Endodermal cell (in vitro differentiated cells): ENCODE results near the gene MYO18B. TPM values are rescaled to one million over a fixed set of nuclear protein-coding genes. Genes with fewer than 3 reads are reported as not detected.

Experiments
- DNase-seq: peaks from one replicate; pipeline ENCODE4 v3.0.0-alpha.2; 2017
- H3K27ac ChIP-seq: 2 replicates; pipeline ENCODE4 v1.5.1; 2013; ENCODE audit warnings: mild to moderate bottlenecking, low read depth, low read length, moderate library complexity
- H3K27me3 ChIP-seq: 2 replicates; pipeline ENCODE4 v1.6.1; 2013; ENCODE audit warnings: mild to moderate bottlenecking, low read length, moderate library complexity; ENCODE audit not compliant: insufficient read depth, control insufficient read depth, poor library complexity, severe bottlenecking
- H3K36me3 ChIP-seq: 2 replicates; pipeline ENCODE4 v1.7.0; 2013; ENCODE audit warnings: mild to moderate bottlenecking, low read length, moderate library complexity; ENCODE audit not compliant: control insufficient read depth, insufficient read depth
- H3K4me1 ChIP-seq: one replicate; pipeline ENCODE4 v1.7.0; 2013; ENCODE audit warnings: low read length; ENCODE audit not compliant: control insufficient read depth, insufficient read depth
- H3K4me3 ChIP-seq: 2 replicates; pipeline ENCODE4 v1.5.1; 2013; ENCODE audit warnings: mild to moderate bottlenecking, low read length, moderate library complexity
- H3K9ac ChIP-seq: 2 replicates; pipeline ENCODE4 v1.6.1; 2013; ENCODE audit warnings: mild to moderate bottlenecking, low read length, moderate library complexity; ENCODE audit not compliant: poor library complexity, severe bottlenecking; ENCODE audit errors: extremely low read depth
- H3K9me3 ChIP-seq: 2 replicates; pipeline ENCODE4 v1.6.1; 2013; ENCODE audit warnings: mild to moderate bottlenecking, low read length, moderate library complexity; ENCODE audit not compliant: control insufficient read depth
- H3K27ac Mint-ChIP-seq: 2 replicates; pipeline ENCODE4 v1.8.0; 2020; ENCODE audit warnings: mixed read lengths
- H3K27me3 Mint-ChIP-seq: 2 replicates; pipeline ENCODE4 v1.8.0; 2021; ENCODE audit warnings: mild to moderate bottlenecking, mixed read lengths; ENCODE audit not compliant: insufficient read depth
- H3K36me3 Mint-ChIP-seq: 2 replicates; pipeline ENCODE4 v1.8.0; 2020; ENCODE audit warnings: low read depth, mixed read lengths
- H3K4me1 Mint-ChIP-seq: 2 replicates; pipeline ENCODE4 v1.8.0; 2020; ENCODE audit warnings: mixed read lengths
- H3K4me3 Mint-ChIP-seq: 2 replicates; pipeline ENCODE4 v1.8.0; 2020; ENCODE audit warnings: mild to moderate bottlenecking, moderate library complexity, mixed read lengths
- H3K9me3 Mint-ChIP-seq: 2 replicates; pipeline ENCODE4 v1.8.0; 2020; ENCODE audit warnings: mild to moderate bottlenecking, mixed read lengths
- WGBS, 2 experiments: methylation state at CpG; one replicate each; pipeline versions ENCODE4 v1.1.5 to v1.1.7; 2013; ENCODE audit warnings: missing lambda C conversion rate in 2 of 2, mixed read lengths in 1 of 2; ENCODE audit not compliant: insufficient coverage in 1 of 2, insufficient read length in 1 of 2; 5-methylcytosine and 5-hydroxymethylcytosine counted together
- total RNA-seq, 2 donors: library from RNA; stranded (reverse); fragmentation: NEBNext Ultra II Directional in 1 of 2; extraction: Animal tissue kit (Norgen Biotek cat#: 25700) in 1 of 2; gene quantifications; 2 replicates in 1 of 2; 3 replicates in 1 of 2; pipeline ENCODE4 v1.2.1, GENCODE V29; 2021
- TF ChIP-seq, protein P1 (sequence below): fragments of 200-600 bp; sonication (generic); conservative IDR thresholded peaks from 2 replicates; pipeline ENCODE4 v1.5.0; 2021; ENCODE audit warnings: antibody characterized with exemption, mild to moderate bottlenecking

The MYO18B gene
- total RNA-seq, 2 donors from 2014 or later, result 0.77 to 0.84 TPM

DNA sequence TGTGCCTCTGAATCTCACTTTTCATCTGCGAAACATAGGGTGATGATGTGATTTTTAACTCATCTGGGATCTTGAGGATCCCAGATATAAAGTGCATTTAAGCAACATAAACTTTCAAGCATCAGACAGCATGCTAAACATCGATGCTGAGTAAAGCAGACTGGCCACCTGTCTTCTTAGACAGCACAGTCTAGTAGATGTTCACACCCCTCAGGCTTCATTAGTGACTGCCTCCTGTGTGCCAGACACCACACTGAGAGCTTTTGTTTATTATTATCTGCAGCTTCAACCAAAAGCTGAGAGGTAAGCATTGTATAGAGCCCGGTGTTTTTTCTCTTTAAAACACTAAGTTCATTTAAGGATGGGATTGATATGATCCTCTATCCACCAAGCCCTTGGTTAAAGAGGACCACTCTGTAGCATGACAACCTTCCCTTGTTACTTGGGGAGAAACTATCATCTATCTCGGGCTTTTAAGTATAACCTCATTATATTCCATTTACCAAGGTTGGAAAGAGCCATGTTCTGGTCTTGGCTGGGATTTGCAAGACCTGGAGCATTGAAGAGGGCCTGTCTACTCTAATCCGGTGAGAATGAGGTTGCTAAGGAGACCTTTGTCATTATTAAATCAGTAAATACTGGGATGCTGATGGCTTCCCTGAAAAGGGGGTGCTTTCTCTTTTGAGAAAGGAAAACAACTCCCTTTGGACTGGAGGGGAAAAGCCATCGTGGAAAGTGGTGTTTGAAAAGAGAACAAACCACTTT, 313.0 kb downstream of the MYO18B start:
- Mint-ChIP-seq H3K4me1 (peaks cover 50% of the 10 kb centered on the region), H3K9me3 (no peaks in the 10 kb centered on the region), H3K36me3 (no peaks in the 10 kb centered on the region), H3K4me3 (no peak overlapping the region), H3K27ac (peak overlapping the region; percentile 67), H3K27me3 (no peaks in the 10 kb centered on the region)
- 69 to 76% methylated on average over 4 to 6 of the region's 6 CpGs for WGBS, 2 experiments
- no peak for DNase-seq
- Histone ChIP-seq H3K9ac (no peak overlapping the region), H3K36me3 (no peaks in the 10 kb centered on the region), H3K4me1 (peaks cover 15% of the 10 kb centered on the region), H3K4me3 (peak overlapping the region; percentile 42), H3K27ac (peak overlapping the region; percentile 12), H3K27me3 (no peaks in the 10 kb centered on the region), H3K9me3 (peaks cover 10% of the 10 kb centered on the region)
- TF ChIP-seq, protein P1, sequence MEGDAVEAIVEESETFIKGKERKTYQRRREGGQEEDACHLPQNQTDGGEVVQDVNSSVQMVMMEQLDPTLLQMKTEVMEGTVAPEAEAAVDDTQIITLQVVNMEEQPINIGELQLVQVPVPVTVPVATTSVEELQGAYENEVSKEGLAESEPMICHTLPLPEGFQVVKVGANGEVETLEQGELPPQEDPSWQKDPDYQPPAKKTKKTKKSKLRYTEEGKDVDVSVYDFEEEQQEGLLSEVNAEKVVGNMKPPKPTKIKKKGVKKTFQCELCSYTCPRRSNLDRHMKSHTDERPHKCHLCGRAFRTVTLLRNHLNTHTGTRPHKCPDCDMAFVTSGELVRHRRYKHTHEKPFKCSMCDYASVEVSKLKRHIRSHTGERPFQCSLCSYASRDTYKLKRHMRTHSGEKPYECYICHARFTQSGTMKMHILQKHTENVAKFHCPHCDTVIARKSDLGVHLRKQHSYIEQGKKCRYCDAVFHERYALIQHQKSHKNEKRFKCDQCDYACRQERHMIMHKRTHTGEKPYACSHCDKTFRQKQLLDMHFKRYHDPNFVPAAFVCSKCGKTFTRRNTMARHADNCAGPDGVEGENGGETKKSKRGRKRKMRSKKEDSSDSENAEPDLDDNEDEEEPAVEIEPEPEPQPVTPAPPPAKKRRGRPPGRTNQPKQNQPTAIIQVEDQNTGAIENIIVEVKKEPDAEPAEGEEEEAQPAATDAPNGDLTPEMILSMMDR, result no peak

DNA sequence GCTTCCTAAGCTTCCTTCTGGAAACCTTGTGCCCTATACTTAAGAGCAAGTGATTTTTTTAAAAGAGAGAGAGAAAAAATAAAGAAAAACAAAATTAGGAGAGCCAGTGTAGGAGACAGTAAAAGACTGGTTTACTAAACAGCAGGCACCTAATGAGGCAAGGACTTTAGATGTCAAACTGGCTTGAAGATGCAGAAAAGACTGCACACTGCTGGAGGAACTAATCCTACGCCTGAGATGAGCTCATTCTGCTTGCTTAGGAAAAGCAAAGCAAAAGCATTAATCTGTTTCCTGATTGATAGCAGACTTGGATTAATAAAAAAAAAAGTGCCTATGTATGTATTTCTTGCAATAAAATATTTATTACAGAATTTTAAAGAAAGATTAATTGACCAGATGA, 313.7 kb downstream of the MYO18B start:
- H3K36me3 ChIP-seq, result no peaks in the 10 kb centered on the region
- peaks cover 15% of the 10 kb centered on the region for H3K4me1 ChIP-seq
- H3K27ac ChIP-seq, result peak overlapping the region; percentile 11
- no peak overlapping the region for H3K9ac ChIP-seq
- Mint-ChIP-seq H3K4me3 (no peak overlapping the region), H3K36me3 (no peaks in the 10 kb centered on the region), H3K9me3 (no peaks in the 10 kb centered on the region), H3K4me1 (peaks cover 50% of the 10 kb centered on the region), H3K27ac (peak overlapping the region; percentile 67), H3K27me3 (no peaks in the 10 kb centered on the region)
- peaks cover 10% of the 10 kb centered on the region for H3K9me3 ChIP-seq
- H3K4me3 ChIP-seq, result no peak overlapping the region
- 70 to 79% methylated on average over 1 of the region's 1 CpG for WGBS, 2 experiments
- no peaks in the 10 kb centered on the region for H3K27me3 ChIP-seq
- TF ChIP-seq, protein P1, result no peak
- DNase-seq, result no peak

DNA sequence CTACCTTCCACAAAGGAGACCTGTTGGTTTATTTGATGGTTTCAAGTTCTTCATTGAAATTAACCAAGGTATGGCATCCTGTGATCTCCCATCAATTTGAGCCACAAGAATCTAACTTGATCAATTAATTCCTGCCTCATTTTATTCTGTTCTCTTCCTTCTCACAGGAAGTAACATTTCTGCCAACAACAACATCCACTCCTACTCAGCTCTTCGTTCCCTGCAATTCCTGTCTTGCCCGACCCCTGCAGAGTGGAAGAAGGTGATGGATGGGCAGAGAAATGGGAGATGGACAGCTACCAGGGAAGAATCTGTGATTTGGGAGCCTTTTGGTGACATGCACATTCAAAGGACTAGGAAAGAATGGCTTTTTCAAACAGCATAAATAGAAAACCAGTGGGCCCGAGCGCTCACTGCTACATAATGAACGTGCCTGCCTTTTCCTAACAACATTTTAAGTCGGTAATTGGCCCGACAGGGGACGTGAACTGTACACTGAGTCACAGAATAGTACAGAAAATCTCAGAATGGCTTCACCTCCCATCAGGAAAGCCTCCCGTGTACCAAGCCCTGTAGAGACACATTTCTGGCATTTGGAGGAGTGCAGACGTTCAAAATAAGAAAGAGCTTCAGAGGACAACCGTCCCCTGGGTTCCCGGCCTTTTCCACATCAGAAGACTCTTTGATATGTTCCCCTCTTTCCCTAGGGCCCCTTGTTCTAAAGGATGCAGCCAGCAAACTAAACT, 314.6 kb downstream of the MYO18B start:
- DNase-seq, result no peak
- H3K36me3 Mint-ChIP-seq, result no peaks in the 10 kb centered on the region
- Histone ChIP-seq H3K4me1 (peaks cover 15% of the 10 kb centered on the region), H3K27ac (no peak overlapping the region), H3K4me3 (no peak overlapping the region), H3K36me3 (no peaks in the 10 kb centered on the region), H3K9me3 (peaks cover 10% of the 10 kb centered on the region), H3K9ac (no peak overlapping the region), H3K27me3 (no peaks in the 10 kb centered on the region)
- no peak overlapping the region for H3K4me3 Mint-ChIP-seq
- H3K27me3 Mint-ChIP-seq, result no peaks in the 10 kb centered on the region
- no peaks in the 10 kb centered on the region for H3K9me3 Mint-ChIP-seq
- H3K4me1 Mint-ChIP-seq, result peaks cover 57% of the 10 kb centered on the region
- TF ChIP-seq, protein P1, result no peak
- no peak overlapping the region for H3K27ac Mint-ChIP-seq
- WGBS, 2 experiments, result 61 to 89% methylated on average over 9 to 12 of the region's 12 CpGs
